ENCODE results near the gene COX20. TPM values are rescaled to one million over a fixed set of nuclear protein-coding genes. Genes with fewer than 3 reads are reported as not detected.

Gene COX20
- 10 to 100 TPM; 25.2 to 26.8 TPM for total RNA-seq

DNA sequence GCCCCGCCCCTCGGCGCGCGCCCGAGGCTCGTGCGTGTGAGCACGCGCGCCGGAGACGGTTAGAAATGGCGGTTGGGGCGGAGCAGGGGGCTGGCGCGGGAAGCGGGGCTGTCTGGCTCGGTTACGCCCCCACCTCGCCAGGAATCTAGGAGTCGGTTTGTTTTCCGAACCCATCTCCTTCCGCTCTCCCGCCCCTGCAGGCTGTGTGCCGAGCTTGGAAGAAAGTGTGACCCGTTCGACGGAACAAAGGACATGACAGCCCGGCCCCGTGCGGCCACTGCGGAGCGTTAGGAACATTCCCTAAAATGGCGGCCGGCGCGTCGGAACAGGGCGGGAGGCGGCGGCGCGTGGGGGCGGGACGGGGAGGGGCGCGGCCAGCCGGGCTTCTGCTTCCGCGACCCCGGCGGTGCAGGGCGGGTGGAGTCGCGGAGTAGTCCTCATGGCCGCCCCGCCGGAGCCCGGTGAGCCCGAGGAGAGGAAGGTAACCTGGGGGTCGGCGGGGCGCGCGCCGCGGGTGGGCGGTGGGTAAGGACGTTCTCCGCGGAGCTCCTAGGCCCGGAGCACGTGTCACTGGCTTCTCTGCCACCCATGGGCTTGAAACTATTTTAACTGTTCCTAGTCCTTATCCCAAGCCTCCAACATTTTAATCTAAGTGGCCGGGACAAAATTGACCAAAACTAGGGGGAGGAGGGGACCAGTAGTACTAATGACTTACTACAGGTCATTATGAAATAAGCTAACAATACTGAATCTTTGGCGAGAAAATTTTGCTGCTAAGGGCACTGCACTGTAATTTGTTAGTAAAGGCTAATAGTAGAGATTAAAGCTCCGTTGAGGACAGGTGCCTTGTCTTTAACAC is at the start of gene COX20:
Gene COX20, plus strand, starts transcription at position 383 of the 859 bp plus-strand sequence. Its CDS starts 57 bp downstream, at position 440.

GRCh38 chr1:244864253-244865027 is 29.0 kb downstream of the COX20 start, which contains the start of gene HNRNPU:
Gene HNRNPU (minus strand): TSS chr1:244864543. CDS start chr1:244864307, 236 bp downstream.

Other genes starting within 250 kb of the COX20 start
- gene DESI2, start 182.5 kb upstream of the COX20 start, total RNA-seq: 10 to 100 TPM; 28.8 to 28.9 TPM
- gene HNRNPU, start 28.9 kb downstream of the COX20 start, total RNA-seq: 100 to 1,000 TPM; 373 to 388 TPM